ENCODE results near the gene G6PD. TPM values are rescaled to one million over a fixed set of nuclear protein-coding genes. Genes with fewer than 3 reads are reported as not detected.

Gene G6PD
- total RNA-seq, 1 experiment from 2014 or later = 615 TPM

GRCh38 chrX:154539077-154539476 lies 7.6 kb downstream of the G6PD start:
- Histone ChIP-seq H3K27ac (ENCODE audit: low read length) (peak overlapping the region; percentile 66), H3K4me3 (ENCODE audit: low read depth in 2 of 2, low read length in 2 of 2) (no peak overlapping the region), H3K27me3 (ENCODE audit: control insufficient read depth, insufficient read depth, low read length) (no peaks in the 10 kb centered on the region), H3K9me3 (ENCODE audit: control insufficient read depth, insufficient read depth, low read depth, low read length) (no peaks in the 10 kb centered on the region), H3K4me1 (ENCODE audit: control insufficient read depth, insufficient read depth, low read length) (peaks cover 50% of the 10 kb centered on the region), H3K36me3 (ENCODE audit: control insufficient read depth, insufficient read depth, low read length) (peaks cover 5% of the 10 kb centered on the region)
- no peak for DNase-seq (ENCODE audit: low read depth, low spot score)
- CTCF ChIA-PET = no interaction called here
- ATAC-seq = no peak
- no TSS peak for BruUV-seq (replicated peaks)
- peak; percentile 39; the same call in 1 of the 2 replicates for TF ChIP-seq POLR2AphosphoS5 (IDR thresholded peaks at IDR 0.05; ENCODE audit: low read depth, low read length)
- TF ChIP-seq, protein P1, sequence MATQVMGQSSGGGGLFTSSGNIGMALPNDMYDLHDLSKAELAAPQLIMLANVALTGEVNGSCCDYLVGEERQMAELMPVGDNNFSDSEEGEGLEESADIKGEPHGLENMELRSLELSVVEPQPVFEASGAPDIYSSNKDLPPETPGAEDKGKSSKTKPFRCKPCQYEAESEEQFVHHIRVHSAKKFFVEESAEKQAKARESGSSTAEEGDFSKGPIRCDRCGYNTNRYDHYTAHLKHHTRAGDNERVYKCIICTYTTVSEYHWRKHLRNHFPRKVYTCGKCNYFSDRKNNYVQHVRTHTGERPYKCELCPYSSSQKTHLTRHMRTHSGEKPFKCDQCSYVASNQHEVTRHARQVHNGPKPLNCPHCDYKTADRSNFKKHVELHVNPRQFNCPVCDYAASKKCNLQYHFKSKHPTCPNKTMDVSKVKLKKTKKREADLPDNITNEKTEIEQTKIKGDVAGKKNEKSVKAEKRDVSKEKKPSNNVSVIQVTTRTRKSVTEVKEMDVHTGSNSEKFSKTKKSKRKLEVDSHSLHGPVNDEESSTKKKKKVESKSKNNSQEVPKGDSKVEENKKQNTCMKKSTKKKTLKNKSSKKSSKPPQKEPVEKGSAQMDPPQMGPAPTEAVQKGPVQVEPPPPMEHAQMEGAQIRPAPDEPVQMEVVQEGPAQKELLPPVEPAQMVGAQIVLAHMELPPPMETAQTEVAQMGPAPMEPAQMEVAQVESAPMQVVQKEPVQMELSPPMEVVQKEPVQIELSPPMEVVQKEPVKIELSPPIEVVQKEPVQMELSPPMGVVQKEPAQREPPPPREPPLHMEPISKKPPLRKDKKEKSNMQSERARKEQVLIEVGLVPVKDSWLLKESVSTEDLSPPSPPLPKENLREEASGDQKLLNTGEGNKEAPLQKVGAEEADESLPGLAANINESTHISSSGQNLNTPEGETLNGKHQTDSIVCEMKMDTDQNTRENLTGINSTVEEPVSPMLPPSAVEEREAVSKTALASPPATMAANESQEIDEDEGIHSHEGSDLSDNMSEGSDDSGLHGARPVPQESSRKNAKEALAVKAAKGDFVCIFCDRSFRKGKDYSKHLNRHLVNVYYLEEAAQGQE (IDR thresholded peaks at IDR 0.05; ENCODE audit: insufficient read depth in 1 of 2, low read depth in 2 of 2, low read length in 1 of 2) = no peak
- in situ Hi-C loops (cut with HindIII; ENCODE audit: low pct_unique_long_range_greater_than_20kb, low sequenced_read_pairs) = no loop called here
- POLR2A ChIA-PET = interaction anchor here (0.6 to 1.1 kb wide), 2 partner anchors 12 to 122 kb away, joined by 3 to 4 read pairs; no protein-coding TSS in a partner anchor
- intact Hi-C loops (cut with micrococcal nuclease; ENCODE audit: unreplicated experiment) = no loop called here

DNA sequence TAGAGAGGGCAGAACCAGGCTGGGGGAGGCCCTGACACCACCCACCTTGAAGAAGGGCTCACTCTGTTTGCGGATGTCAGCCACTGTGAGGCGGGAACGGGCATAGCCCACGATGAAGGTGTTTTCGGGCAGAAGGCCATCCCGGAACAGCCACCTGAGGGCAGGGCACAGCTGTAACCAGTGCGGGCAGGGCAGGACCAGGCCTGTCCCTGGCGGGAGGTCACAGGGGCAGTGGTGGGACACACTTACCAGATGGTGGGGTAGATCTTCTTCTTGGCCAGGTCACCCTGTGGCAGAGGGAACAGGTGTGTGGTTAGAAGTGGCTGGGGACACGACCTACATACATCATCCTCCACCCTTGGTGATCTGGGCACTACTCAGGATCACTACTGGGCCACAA lies 10.8 kb downstream of the G6PD start:
- H3K4me1 ChIP-seq (ENCODE audit: control insufficient read depth, insufficient read depth, low read length) = peaks cover 18% of the 10 kb centered on the region
- POLR2A ChIA-PET = no interaction called here
- in situ Hi-C loops (cut with HindIII; ENCODE audit: low pct_unique_long_range_greater_than_20kb, low sequenced_read_pairs) = no loop called here
- CTCF ChIA-PET = no interaction called here
- no peak overlapping the region for H3K4me3 ChIP-seq (ENCODE audit: low read depth in 2 of 2, low read length in 2 of 2)
- TF ChIP-seq POLR2AphosphoS5 (IDR thresholded peaks at IDR 0.05; ENCODE audit: low read depth, low read length) (no peak), CTCF (IDR thresholded peaks at IDR 0.05) (no peak), TCF7L2 (IDR thresholded peaks at IDR 0.05; ENCODE audit: low read depth, low read length) (no peak)
- TF ChIP-seq, protein P1 (IDR thresholded peaks at IDR 0.05; ENCODE audit: insufficient read depth in 1 of 2, low read depth in 2 of 2, low read length in 1 of 2) = no peak
- DNase-seq (ENCODE audit: low read depth, low spot score) = no peak
- BruUV-seq (replicated peaks) = no TSS peak
- ATAC-seq = no peak
- H3K9me3 ChIP-seq (ENCODE audit: control insufficient read depth, insufficient read depth, low read depth, low read length) = no peaks in the 10 kb centered on the region
- peaks cover 10% of the 10 kb centered on the region for H3K36me3 ChIP-seq (ENCODE audit: control insufficient read depth, insufficient read depth, low read length)
- intact Hi-C loops (cut with micrococcal nuclease; ENCODE audit: unreplicated experiment) = no loop called here
- H3K27ac ChIP-seq (ENCODE audit: low read length) = 0 out of 2 replicates have a peak overlapping the region, but pooled peaks have one; percentile 34
- no peaks in the 10 kb centered on the region for H3K27me3 ChIP-seq (ENCODE audit: control insufficient read depth, insufficient read depth, low read length)

Data from Panc1 (cell line).